Osteoblast (primary cell): ENCODE results near the gene TTC28. TPM values are rescaled to one million over a fixed set of nuclear protein-coding genes. Genes with fewer than 3 reads are reported as not detected.

ENCODE experiments used
- DNase-seq: peaks from one replicate; pipeline ENCODE4 v3.0.0; 2011; ENCODE audit warnings: low spot score, mixed read lengths; ENCODE audit not compliant: insufficient read length; ENCODE audit errors: missing footprints
- H2AFZ ChIP-seq: 2 replicates; pipeline ENCODE4 v1.6.0; 2011; ENCODE audit warnings: mild to moderate bottlenecking, low read length
- H3K27ac ChIP-seq: 2 replicates; pipeline ENCODE4 v1.5.1; 2011; ENCODE audit warnings: mild to moderate bottlenecking, low read depth, low read length, moderate library complexity
- H3K27me3 ChIP-seq: 2 replicates; pipeline ENCODE4 v1.6.0; 2012; ENCODE audit warnings: mild to moderate bottlenecking, control low read depth, inconsistent platforms, low read length, moderate library complexity; ENCODE audit not compliant: insufficient read depth
- H3K36me3 ChIP-seq: 2 replicates; pipeline ENCODE4 v1.5.1; 2011; ENCODE audit warnings: mild to moderate bottlenecking, low read length, control low read depth, moderate library complexity; ENCODE audit not compliant: insufficient read depth
- H3K4me1 ChIP-seq: 2 replicates; pipeline ENCODE4 v1.5.1; 2011; ENCODE audit warnings: mild to moderate bottlenecking, low read length, control low read depth, moderate library complexity; ENCODE audit not compliant: insufficient read depth
- H3K4me2 ChIP-seq: 2 replicates; pipeline ENCODE4 v1.6.0; 2011; ENCODE audit warnings: mild to moderate bottlenecking, low read length; ENCODE audit not compliant: insufficient read depth
- H3K4me3 ChIP-seq: fragments of 200-600 bp; sonication (generic); 3 replicates; pipeline ENCODE4 v1.5.1; 2012; ENCODE audit warnings: mild to moderate bottlenecking, low read length, inconsistent platforms; ENCODE audit not compliant: insufficient read depth
- H3K79me2 ChIP-seq: 2 replicates; pipeline ENCODE4 v1.6.0; 2012; ENCODE audit warnings: mild to moderate bottlenecking, low read length, control low read depth, inconsistent platforms; ENCODE audit not compliant: insufficient read depth
- H3K9me3 ChIP-seq: 2 replicates; pipeline ENCODE4 v1.5.1; 2011; ENCODE audit warnings: low read depth, low read length, control low read depth
- H4K20me1 ChIP-seq: 2 replicates; pipeline ENCODE4 v1.6.0; 2012; ENCODE audit warnings: mild to moderate bottlenecking, low read length, control low read depth; ENCODE audit not compliant: insufficient read depth
- CTCF ChIP-seq: IDR thresholded peaks from 2 replicates; pipeline ENCODE4 v1.5.1; 2011; ENCODE audit warnings: mild to moderate bottlenecking, low read depth, low read length, moderate library complexity; ENCODE audit errors: extremely low read depth
- total RNA-seq: library from RNA; depleted of rRNA; stranded (reverse); fragments of >200 nt; gene quantifications from 2 replicates; pipeline ENCODE4 v1.2.3, GENCODE V29; 2012

TTC28 gene
- total RNA-seq, 1 donor = 48.1 TPM

- Histone ChIP-seq H2AFZ (no peak overlapping the region), H3K4me3 (peak overlapping the region; percentile 37), H3K9me3 (peaks cover under 1% of the 10 kb centered on the region), H4K20me1 (no peaks in the 10 kb centered on the region), H3K79me2 (no peaks in the 10 kb centered on the region), H3K27me3 (no peaks in the 10 kb centered on the region), H3K4me2 (peak overlapping the region; percentile 72), H3K4me1 (peaks cover 57% of the 10 kb centered on the region), H3K27ac (peak overlapping the region; percentile 93), H3K36me3 (no peaks in the 10 kb centered on the region)
- DNase-seq = peak; percentile 42
- TF ChIP-seq CTCF = no peak
These were observed 537.2 kb downstream of the TTC28 start for GRCh38 chr22:28142361-28142961.

GRCh38 chr22:28141614-28142013, 538.0 kb downstream of the TTC28 start:
- Histone ChIP-seq H3K4me1 (peaks cover 48% of the 10 kb centered on the region), H3K4me3 (peak overlapping the region; percentile 37), H3K79me2 (no peaks in the 10 kb centered on the region), H3K9me3 (peaks cover 4% of the 10 kb centered on the region), H3K36me3 (no peaks in the 10 kb centered on the region), H3K27ac (peak overlapping the region; percentile 93), H3K4me2 (peak overlapping the region; percentile 72), H4K20me1 (no peaks in the 10 kb centered on the region), H3K27me3 (no peaks in the 10 kb centered on the region), H2AFZ (no peak overlapping the region)
- no peak for TF ChIP-seq CTCF
- no peak for DNase-seq

- Histone ChIP-seq H2AFZ (no peak overlapping the region), H3K4me3 (no peak overlapping the region), H3K27ac (peak overlapping the region; percentile 93), H3K36me3 (no peaks in the 10 kb centered on the region), H3K4me1 (peaks cover 49% of the 10 kb centered on the region), H4K20me1 (no peaks in the 10 kb centered on the region), H3K27me3 (no peaks in the 10 kb centered on the region), H3K9me3 (peaks cover 4% of the 10 kb centered on the region), H3K4me2 (peak overlapping the region; percentile 41), H3K79me2 (no peaks in the 10 kb centered on the region)
- DNase-seq = peak; percentile 73
- TF ChIP-seq CTCF = no peak
These were observed 539.7 kb downstream of the TTC28 start for GRCh38 chr22:28139961-28140360.

GRCh38 chr22:28139516-28139915, 540.1 kb downstream of the TTC28 start:
- peaks cover 54% of the 10 kb centered on the region for H3K4me1 ChIP-seq
- DNase-seq = peak; percentile 43
- H3K4me3 ChIP-seq = no peak overlapping the region

More at GRCh38 chr22:28139516-28139915, 540.1 kb downstream of the TTC28 start:
- Histone ChIP-seq H3K9me3 (peaks cover 4% of the 10 kb centered on the region), H3K4me2 (peak overlapping the region; percentile 41), H4K20me1 (no peaks in the 10 kb centered on the region), H3K36me3 (no peaks in the 10 kb centered on the region), H2AFZ (no peak overlapping the region), H3K27ac (peak overlapping the region; percentile 93), H3K27me3 (no peaks in the 10 kb centered on the region), H3K79me2 (no peaks in the 10 kb centered on the region)
- TF ChIP-seq CTCF = no peak
